Stimulated activated CD4-positive, alpha-beta T cell treated with anti-CD3 and anti-CD28 coated beads, Interleukin-12 subunit alpha, Interleukin-12 subunit beta, amount 100 ng/mL, for 4 hours (primary cell): ENCODE data around the gene TEX30.

Experiments
- DNase-seq: peaks from one replicate; pipeline ENCODE4 v3.0.0-alpha.2; 2020

Gene TEX30

GRCh38 chr13:102779436-102780159 is 6.0 kb upstream of the TEX30 start:
- no peak for DNase-seq

- DNase-seq, result no peak
Observed at GRCh38 chr13:102777736-102778135, 4.2 kb upstream of the TEX30 start.

- DNase-seq, result no peak
Observed at GRCh38 chr13:102776271-102776670, 2.7 kb upstream of the TEX30 start.

- no peak for DNase-seq
Observed at GRCh38 chr13:102774591-102775520, 1.3 kb upstream of the TEX30 start.

GRCh38 chr13:102774214-102774568 is 605 bp upstream of the TEX30 start:
- DNase-seq, result no peak

- no peak for DNase-seq
Observed at GRCh38 chr13:102772042-102772425, 1.6 kb downstream of the TEX30 start.

GRCh38 chr13:102771298-102772041 is 2.1 kb downstream of the TEX30 start:
- no peak for DNase-seq

GRCh38 chr13:102770435-102770834 is 3.2 kb downstream of the TEX30 start:
- DNase-seq, result no peak

- DNase-seq, result no peak
Observed at GRCh38 chr13:102769679-102770078, 3.9 kb downstream of the TEX30 start.

GRCh38 chr13:102768909-102769308 is 4.7 kb downstream of the TEX30 start:
- DNase-seq, result no peak

- no peak for DNase-seq
Observed at GRCh38 chr13:102763741-102764140, 9.8 kb downstream of the TEX30 start.

GRCh38 chr13:102761071-102761470 is 12.5 kb downstream of the TEX30 start:
- DNase-seq, result no peak

- DNase-seq, result no peak
Observed at GRCh38 chr13:102758842-102759241, 14.7 kb downstream of the TEX30 start.

GRCh38 chr13:102757006-102757405 is 16.6 kb downstream of the TEX30 start:
- DNase-seq, result no peak

- DNase-seq, result no peak
Observed at GRCh38 chr13:102751886-102752285, 21.7 kb downstream of the TEX30 start.

- no peak for DNase-seq
Observed at GRCh38 chr13:102742506-102742905, 31.1 kb downstream of the TEX30 start.

GRCh38 chr13:102742101-102742500 is 31.5 kb downstream of the TEX30 start:
- no peak for DNase-seq

- no peak for DNase-seq
Observed at GRCh38 chr13:102729560-102730270, 43.9 kb downstream of the TEX30 start.

GRCh38 chr13:102726430-102726829 is 47.2 kb downstream of the TEX30 start:
- DNase-seq, result no peak

GRCh38 chr13:102724923-102725322 is 48.7 kb downstream of the TEX30 start:
- no peak for DNase-seq

- DNase-seq, result no peak
Observed at GRCh38 chr13:102721800-102722231, 51.8 kb downstream of the TEX30 start.

GRCh38 chr13:102718746-102719145 is 54.8 kb downstream of the TEX30 start:
- DNase-seq, result no peak
